H9 (cell line): Measurements from ENCODE around the gene F12. TPM values are rescaled to one million over a fixed set of nuclear protein-coding genes. Genes with fewer than 3 reads are reported as not detected.
A peak's percentile ranks its signal among the peaks of the same experiment; 100 is the strongest.
"Not testable (repeated sequence)": the region's sequence is repeated elsewhere in the genome, so short reads cannot be mapped to it uniquely, and the experiment has no call there.

Experiments
- DNase-seq: peaks from one replicate; pipeline ENCODE4 v3.0.0-alpha.2; 2017
- H2AFZ ChIP-seq: one replicate; pipeline ENCODE4 v1.6.1; 2013; ENCODE audit warnings: mild to moderate bottlenecking, low read length, control low read depth, moderate library complexity
- H2AK5ac ChIP-seq: 2 replicates; pipeline ENCODE4 v1.6.1; 2013; ENCODE audit warnings: low read length, control low read depth, mixed read lengths; ENCODE audit not compliant: insufficient read length
- H2BK120ac ChIP-seq: one replicate; pipeline ENCODE4 v1.6.1; 2013; ENCODE audit warnings: low read depth, mild to moderate bottlenecking, low read length, control low read depth, inconsistent platforms; ENCODE audit not compliant: poor library complexity, severe bottlenecking
- H2BK12ac ChIP-seq: 2 replicates; pipeline ENCODE4 v1.6.1; 2013; ENCODE audit warnings: low read length, control low read depth, mixed read lengths, low read depth; ENCODE audit not compliant: insufficient read length
- H2BK15ac ChIP-seq: 2 replicates; pipeline ENCODE4 v1.6.1; 2013; ENCODE audit warnings: low read depth, low read length, control low read depth
- H2BK20ac ChIP-seq: one replicate; pipeline ENCODE4 v1.6.1; 2013; ENCODE audit warnings: low read depth, mild to moderate bottlenecking, low read length, control low read depth, inconsistent platforms; ENCODE audit not compliant: poor library complexity, severe bottlenecking
- H2BK5ac ChIP-seq: 2 replicates; pipeline ENCODE4 v1.6.1; 2013; ENCODE audit warnings: low read length, control low read depth, mixed read lengths; ENCODE audit not compliant: insufficient read length
- H3K14ac ChIP-seq: 2 replicates; pipeline ENCODE4 v1.6.1; 2013; ENCODE audit warnings: low read length, control low read depth; ENCODE audit not compliant: insufficient read depth
- H3K18ac ChIP-seq: 2 replicates; pipeline ENCODE4 v1.6.1; 2013; ENCODE audit warnings: low read depth, mild to moderate bottlenecking, mixed read lengths, low read length, control low read depth; ENCODE audit not compliant: insufficient read length
- H3K23ac ChIP-seq: 2 replicates; pipeline ENCODE4 v1.6.1; 2013; ENCODE audit warnings: low read length, control low read depth, mixed read lengths, low read depth; ENCODE audit not compliant: insufficient read length
- H3K23me2 ChIP-seq: 2 replicates; pipeline ENCODE4 v1.6.1; 2013; ENCODE audit warnings: low read depth, mild to moderate bottlenecking, mixed read lengths, low read length, control low read depth; ENCODE audit not compliant: insufficient read length, poor library complexity, severe bottlenecking
- H3K27ac ChIP-seq: 2 replicates; pipeline ENCODE4 v1.5.1; 2013; ENCODE audit warnings: low read length, control low read depth, mixed read lengths, low read depth; ENCODE audit not compliant: insufficient read length
- H3K27me3 ChIP-seq: 2 replicates; pipeline ENCODE4 v1.6.1; 2013; ENCODE audit warnings: low read length, control low read depth, inconsistent platforms; ENCODE audit not compliant: insufficient read depth
- H3K4ac ChIP-seq: 2 replicates; pipeline ENCODE4 v1.6.1; 2013; ENCODE audit warnings: low read depth, mild to moderate bottlenecking, control low read depth, inconsistent platforms, low read length, moderate library complexity
- H3K4me1 ChIP-seq: 2 replicates; pipeline ENCODE4 v1.6.1; 2013; ENCODE audit warnings: low read length, control low read depth, inconsistent platforms; ENCODE audit not compliant: insufficient read depth
- H3K4me2 ChIP-seq: 2 replicates; pipeline ENCODE4 v1.6.1; 2013; ENCODE audit warnings: low read length, control low read depth, mixed read lengths; ENCODE audit not compliant: insufficient read length, insufficient read depth
- H3K56ac ChIP-seq: 2 replicates; pipeline ENCODE4 v1.6.1; 2013; ENCODE audit warnings: low read depth, mild to moderate bottlenecking, mixed read lengths, low read length, control low read depth; ENCODE audit not compliant: insufficient read length
- H3K79me1 ChIP-seq: 2 replicates; pipeline ENCODE4 v1.6.1; 2013; ENCODE audit warnings: low read depth, mild to moderate bottlenecking, moderate library complexity, low read length, control low read depth, inconsistent platforms; ENCODE audit not compliant: insufficient read depth, poor library complexity, severe bottlenecking
- H3K79me2 ChIP-seq: 2 replicates; pipeline ENCODE4 v1.6.1; 2013; ENCODE audit warnings: low read length, control low read depth, inconsistent platforms; ENCODE audit not compliant: insufficient read depth
- H3K9ac ChIP-seq: 2 replicates; pipeline ENCODE4 v1.6.1; 2013; ENCODE audit warnings: low read length, control low read depth, mixed read lengths; ENCODE audit not compliant: insufficient read length; ENCODE audit errors: extremely low read depth
- H3K9me3 ChIP-seq: one replicate; pipeline ENCODE4 v1.6.1; 2013; ENCODE audit warnings: low read depth, low read length, inconsistent platforms; ENCODE audit not compliant: control insufficient read depth
- H3T11ph ChIP-seq: one replicate; pipeline ENCODE4 v1.6.1; 2013; ENCODE audit warnings: mild to moderate bottlenecking, low read length, control low read depth, inconsistent platforms
- H4K20me1 ChIP-seq: one replicate; pipeline ENCODE4 v1.6.1; 2013; ENCODE audit not compliant: control insufficient read depth, insufficient read length, insufficient read depth
- H4K5ac ChIP-seq: 2 replicates; pipeline ENCODE4 v1.6.1; 2013; ENCODE audit warnings: low read depth, mild to moderate bottlenecking, mixed read lengths, low read length, control low read depth; ENCODE audit not compliant: insufficient read length
- H4K8ac ChIP-seq: replicated peaks from 2 replicates; pipeline ENCODE4 v1.6.1; 2013; ENCODE audit warnings: low read length, control low read depth, mixed read lengths, low read depth; ENCODE audit not compliant: insufficient read length
- H4K91ac ChIP-seq: 2 replicates; pipeline ENCODE4 v1.6.1; 2013; ENCODE audit warnings: low read depth, mild to moderate bottlenecking, moderate library complexity, mixed read lengths, low read length, control low read depth; ENCODE audit not compliant: insufficient read length
- H3K27ac Mint-ChIP-seq, 3 experiments: 2 replicates in 2 of 3; 3 replicates in 1 of 3; pipeline ENCODE4 v1.8.0; 2020 to 2021; ENCODE audit warnings: mixed read lengths in 3 of 3, mild to moderate bottlenecking in 1 of 3, moderate library complexity in 1 of 3
- H3K27me3 Mint-ChIP-seq: 2 replicates; pipeline ENCODE4 v1.8.0; 2021; ENCODE audit warnings: low read depth, mild to moderate bottlenecking, moderate library complexity, mixed read lengths
- H3K36me3 Mint-ChIP-seq, 3 experiments: 2 replicates in 2 of 3; 3 replicates in 1 of 3; pipeline ENCODE4 v1.8.0; 2020 to 2021; ENCODE audit warnings: low read depth in 3 of 3, mixed read lengths in 3 of 3; ENCODE audit not compliant: insufficient read depth in 1 of 3
- H3K4me1 Mint-ChIP-seq, 2 experiments: 2 replicates each; pipeline ENCODE4 v1.8.0; 2020; ENCODE audit warnings: mixed read lengths in 2 of 2
- H3K4me3 Mint-ChIP-seq, 2 experiments: 2 replicates in 1 of 2; 3 replicates in 1 of 2; pipeline ENCODE4 v1.8.0; 2020 to 2021; ENCODE audit warnings: mild to moderate bottlenecking in 2 of 2, mixed read lengths in 2 of 2, moderate library complexity in 1 of 2
- H3K9me3 Mint-ChIP-seq, 2 experiments: 2 replicates in 1 of 2; 3 replicates in 1 of 2; pipeline ENCODE4 v1.8.0; 2020; ENCODE audit warnings: mild to moderate bottlenecking in 2 of 2, mixed read lengths in 2 of 2, moderate library complexity in 1 of 2
- CTCF ChIP-seq: fragments of 200-600 bp; sonication (generic); conservative IDR thresholded peaks from 3 replicates; pipeline ENCODE4 v1.8.0; 2021; ENCODE audit warnings: antibody characterized with exemption, mild to moderate bottlenecking
- WGBS: extraction: QIAGEN DNeasy Blood & Tissue Kit; methylation state at CpG from one replicate; pipeline ENCODE4 v1.1.7; 2013; ENCODE audit warnings: missing lambda C conversion rate, low lambda C conversion rate, mixed read lengths; ENCODE audit not compliant: insufficient read length; ENCODE audit errors: extremely low coverage; 5-methylcytosine and 5-hydroxymethylcytosine counted together
- total RNA-seq: library from RNA; stranded (reverse); gene quantifications from 2 replicates; pipeline ENCODE4 v1.2.1, GENCODE V29; 2021

Gene F12
- total RNA-seq, 1 experiment from 2014 or later, result 3.5 TPM

- Mint-ChIP-seq H3K4me1 (peaks cover 4 to 7% of the 10 kb centered on the region in 2 experiments; a peak in 3 of 4 replicates), H3K36me3 (no peaks in the 10 kb centered on the region; a peak in 1 of 7 replicates)
- H3K9me3 ChIP-seq, result no peaks in the 10 kb centered on the region
Measured at GRCh38 chr5:177419046-177419445, 9.7 kb upstream of the F12 start.

GRCh38 chr5:177417081-177417480 is 7.7 kb upstream of the F12 start:
- not testable (repeated sequence) for DNase-seq, H3K23me2 ChIP-seq, H2AK5ac ChIP-seq, H3K4me2 ChIP-seq, H2BK12ac ChIP-seq, H3K14ac ChIP-seq, H3K9me3 ChIP-seq, H3K9me3 Mint-ChIP-seq, H2BK5ac ChIP-seq, H2BK15ac ChIP-seq, H3K4me1 Mint-ChIP-seq, H4K8ac ChIP-seq, H3K18ac ChIP-seq, H3K36me3 Mint-ChIP-seq, H2BK120ac ChIP-seq, H3K4me1 ChIP-seq, H3K4ac ChIP-seq, H3K27me3 ChIP-seq, H2AFZ ChIP-seq, H3K27ac ChIP-seq, H3K23ac ChIP-seq, H3K79me2 ChIP-seq, H3T11ph ChIP-seq, H4K20me1 ChIP-seq, H4K5ac ChIP-seq, H3K4me3 Mint-ChIP-seq, H3K79me1 ChIP-seq, H4K91ac ChIP-seq, H3K9ac ChIP-seq, H3K56ac ChIP-seq, H2BK20ac ChIP-seq
- Mint-ChIP-seq H3K27me3 (peaks cover 32% of the 10 kb centered on the region), H3K27ac (peak overlapping the region in 1 of 3 experiments; percentile 35; a peak in 1 of 7 replicates)
- WGBS, result no CpG with 5 or more reads among the region's 6 CpGs

More at GRCh38 chr5:177419046-177419445, 9.7 kb upstream of the F12 start:
- no peaks in the 10 kb centered on the region for H3K79me2 ChIP-seq
- no peak overlapping the region for H2BK15ac ChIP-seq
- Mint-ChIP-seq H3K4me3 (no peak overlapping the region; a peak in 1 of 5 replicates), H3K9me3 (no peaks in the 10 kb centered on the region; a peak in 1 of 5 replicates), H3K27me3 (peaks cover 14% of the 10 kb centered on the region), H3K27ac (no peak overlapping the region)
- H3K79me1 ChIP-seq, result no peaks in the 10 kb centered on the region
- no peaks in the 10 kb centered on the region for H4K20me1 ChIP-seq
- H3K27ac ChIP-seq, result no peak overlapping the region
- H3K18ac ChIP-seq, result no peak overlapping the region
- no peak overlapping the region for H3K4me2 ChIP-seq
- H4K91ac ChIP-seq, result no peak overlapping the region
- H4K5ac ChIP-seq, result no peak overlapping the region
- no peak overlapping the region for H3K23ac ChIP-seq
- no peak overlapping the region for H3K4ac ChIP-seq
- no peak overlapping the region for H2AK5ac ChIP-seq
- no peak overlapping the region for H3K9ac ChIP-seq
- H3T11ph ChIP-seq, result no peak overlapping the region
- H2AFZ ChIP-seq, result no peak overlapping the region
- no peak overlapping the region for H2BK5ac ChIP-seq
- H3K14ac ChIP-seq, result no peak overlapping the region
- H2BK12ac ChIP-seq, result no peak overlapping the region
- TF ChIP-seq CTCF, result no peak
- H2BK20ac ChIP-seq, result no peak overlapping the region
- no peak overlapping the region for H3K56ac ChIP-seq
- no peaks in the 10 kb centered on the region for H3K23me2 ChIP-seq
- H3K4me1 ChIP-seq, result no peaks in the 10 kb centered on the region
- no peak for DNase-seq
- H3K27me3 ChIP-seq, result no peaks in the 10 kb centered on the region
- WGBS, result no CpG with 5 or more reads among the region's 3 CpGs
- no peak overlapping the region for H4K8ac ChIP-seq
- no peak overlapping the region for H2BK120ac ChIP-seq
